Endothelial cell of umbilical vein (primary cell): ENCODE measurements around the gene EVA1A. TPM values are rescaled to one million over a fixed set of nuclear protein-coding genes. Genes with fewer than 3 reads are reported as not detected.

Experiments used
- BruUV-seq: library from RNA; stranded (reverse); fragments of 400-500 nt; replicated peaks from 2 replicates; lab custom pipeline; 2021; lab: Mats Ljungman, UMichigan
- CTCF ChIA-PET: fragments of 300-600, 350-600 bp; sonication (Branson Sonifier 250); formaldehyde crosslinking; loops from one replicate; lab custom pipeline; 2021; ENCODE audit warnings: antibody characterized with exemption, inconsistent platforms; lab: Charles Lee
- POLR2A ChIA-PET: fragments of 300-600, 350-600 bp; sonication (Branson Sonifier 250); formaldehyde crosslinking; loops from one replicate; lab custom pipeline; 2021; ENCODE audit warnings: antibody characterized with exemption, inconsistent platforms; lab: Charles Lee
- DNase-seq: peaks from one replicate; pipeline ENCODE4 v3.0.0-alpha.2; 2011; ENCODE audit warnings: low read depth, low spot score
- FAIRE-seq: peaks from 2 replicates; lab custom pipeline; 2011; peaks lifted over from hg19 to GRCh38; lab: Jason Lieb, UNC
- H2AFZ ChIP-seq: 2 replicates; pipeline ENCODE4 v1.6.0; 2012; ENCODE audit warnings: low read depth, low read length, control low read depth, inconsistent platforms
- H3K27ac ChIP-seq: 2 replicates; pipeline ENCODE4 v1.5.1; 2011; ENCODE audit warnings: low read depth, mild to moderate bottlenecking, control low read depth, low read length, moderate library complexity; ENCODE audit not compliant: insufficient read depth
- H3K27me3 ChIP-seq, 2 experiments: 2 replicates each; pipeline versions ENCODE4 v1.6.0 to v1.6.1; 2011; ENCODE audit warnings: low read length in 2 of 2, mixed read lengths in 1 of 2; ENCODE audit not compliant: control insufficient read depth in 2 of 2, insufficient read depth in 2 of 2
- H3K36me3 ChIP-seq, 2 experiments: 2 replicates in 1 of 2; 3 replicates in 1 of 2; pipeline ENCODE4 v1.5.1; 2011; ENCODE audit warnings: low read length in 2 of 2, mild to moderate bottlenecking in 1 of 2, moderate library complexity in 1 of 2; ENCODE audit not compliant: control insufficient read depth in 2 of 2, insufficient read depth in 2 of 2; ENCODE audit errors: extremely low read depth in 1 of 2
- H3K4me1 ChIP-seq: 3 replicates; pipeline ENCODE4 v1.5.1; 2011; ENCODE audit warnings: mild to moderate bottlenecking, low read length; ENCODE audit not compliant: control insufficient read depth, insufficient read depth; ENCODE audit errors: extremely low read depth
- H3K4me2 ChIP-seq: 2 replicates; pipeline ENCODE4 v1.6.1; 2011; ENCODE audit warnings: low read length, control low read depth, mixed read lengths; ENCODE audit not compliant: insufficient read depth
- H3K4me3 ChIP-seq, 3 experiments: fragments of 200-600 bp in 1 of 3; sonication (generic), shearing (Covaris generic) in 1 of 3; replicated peaks in 1 of 3; 2 replicates each; pipeline ENCODE4 v1.5.1; 2011 to 2016; ENCODE audit warnings: control low read depth in 3 of 3, low read length in 3 of 3, mild to moderate bottlenecking in 2 of 3, inconsistent platforms in 1 of 3, low read depth in 1 of 3, moderate library complexity in 1 of 3; ENCODE audit not compliant: insufficient read depth in 1 of 3
- H3K79me2 ChIP-seq: 2 replicates; pipeline ENCODE4 v1.6.0; 2012; ENCODE audit warnings: low read length, inconsistent platforms; ENCODE audit not compliant: control insufficient read depth, insufficient read depth
- H3K9ac ChIP-seq: replicated peaks from 2 replicates; pipeline ENCODE3; 2011; ENCODE audit warnings: low read length, control low read depth; ENCODE audit not compliant: insufficient read depth; ENCODE audit errors: extremely low read depth
- H3K9me1 ChIP-seq: replicated peaks from 3 replicates; pipeline ENCODE4 v1.6.0; 2011; ENCODE audit warnings: mild to moderate bottlenecking, low read length; ENCODE audit not compliant: control insufficient read depth, insufficient read depth; ENCODE audit errors: extremely low read depth
- H3K9me3 ChIP-seq: replicated peaks from 2 replicates; pipeline ENCODE4 v1.5.1; 2012; ENCODE audit warnings: low read length, inconsistent platforms; ENCODE audit not compliant: control insufficient read depth, insufficient read depth
- H4K20me1 ChIP-seq: replicated peaks from 2 replicates; pipeline ENCODE3; 2011; ENCODE audit warnings: mild to moderate bottlenecking, low read length; ENCODE audit not compliant: control insufficient read depth, insufficient read depth; ENCODE audit errors: extremely low read depth
- CTCF ChIP-seq, 2 donors: IDR thresholded peaks; 1 replicate in 1 of 2; 2 replicates in 1 of 2; pipeline ENCODE4 v1.5.1; 2011; ENCODE audit warnings: low read length in 2 of 2, mild to moderate bottlenecking in 2 of 2, moderate library complexity in 2 of 2, control low read depth in 1 of 2, inconsistent platforms in 1 of 2, low read depth in 1 of 2; ENCODE audit not compliant: insufficient read depth in 1 of 2; ENCODE audit errors: extremely low read depth in 1 of 2
- EZH2 ChIP-seq: IDR thresholded peaks from 2 replicates; pipeline ENCODE4 v1.6.1; 2012; ENCODE audit warnings: borderline replicate concordance, low read depth, mild to moderate bottlenecking, moderate library complexity, low read length, inconsistent platforms; ENCODE audit not compliant: severe bottlenecking
- FOS ChIP-seq: IDR thresholded peaks from 2 replicates; pipeline ENCODE4 v1.6.1; 2011; ENCODE audit warnings: mild to moderate bottlenecking, low read length, moderate library complexity, borderline replicate concordance; ENCODE audit not compliant: insufficient read depth
- GATA2 ChIP-seq: IDR thresholded peaks from 2 replicates; pipeline ENCODE4 v1.7.0; 2011; ENCODE audit warnings: low read depth, mild to moderate bottlenecking, moderate library complexity, mixed read lengths, low read length; ENCODE audit not compliant: insufficient read length, insufficient read depth
- JUN ChIP-seq: IDR thresholded peaks from 2 replicates; pipeline ENCODE4 v1.6.1; 2011; ENCODE audit warnings: borderline replicate concordance, low read depth; ENCODE audit not compliant: insufficient read length, insufficient read depth
- MAX ChIP-seq: IDR thresholded peaks from 2 replicates; pipeline ENCODE4 v1.6.1; 2011; ENCODE audit not compliant: insufficient read depth, insufficient read length
- MYC ChIP-seq: IDR thresholded peaks from one replicate; pipeline ENCODE4 v1.6.1; 2011; ENCODE audit warnings: mild to moderate bottlenecking, low read depth, low read length
- POLR2A ChIP-seq: IDR thresholded peaks from 2 replicates; pipeline ENCODE4 v1.6.1; 2012; ENCODE audit warnings: low read depth, mild to moderate bottlenecking, control low read depth, low read length
- POLR2AphosphoS5 ChIP-seq: IDR thresholded peaks from 2 replicates; pipeline ENCODE4 v1.6.1; 2012; ENCODE audit warnings: low read depth, mild to moderate bottlenecking, control low read depth, low read length, moderate library complexity; ENCODE audit not compliant: insufficient read depth
- dilution Hi-C: fragments of 300-500 bp; cut with MboI; formaldehyde crosslinking; loops from one replicate; pipeline ENCODE4 v1.15.0; 2019; ENCODE audit warnings: low sequenced_read_pairs; ENCODE audit not compliant: extremely low pct_ligation_motif_present
- intact Hi-C: fragments of 100-400 bp; cut with micrococcal nuclease; formaldehyde crosslinking; loops from one replicate; pipeline ENCODE4 v1.10.0; 2022
- polyA plus RNA-seq, 4 experiments: library from polyadenylated mRNA; depleted of rRNA in 3 of 4; stranded (reverse) in 3 of 4; unstranded in 1 of 4; fragments of >200 nt; gene quantifications; 2 replicates each; pipeline versions ENCODE4 v1.2.1 to v1.2.3, GENCODE V29; 2011 to 2012; ENCODE audit warnings: missing spikeins in 1 of 4
- total RNA-seq: library from RNA; stranded (reverse); gene quantifications from 2 replicates; pipeline ENCODE4 v1.2.3, GENCODE V29; 2021

The EVA1A gene
- total and polyA plus RNA-seq, 2 donors (not counting 3 experiments of a cell fraction or from before 2014, with no cell fraction given): 52.6 to 66.5 TPM

GRCh38 chr2:75482398-75482797, 78.3 kb downstream of the EVA1A start:
- peaks cover 4 to 5% of the 10 kb centered on the region in 2 experiments for H3K27me3 ChIP-seq
- no peaks in the 10 kb centered on the region for H3K9me1 ChIP-seq
- H3K4me1 ChIP-seq: no peaks in the 10 kb centered on the region
- intact Hi-C loops: no loop called here
- no peaks in the 10 kb centered on the region for H3K36me3 ChIP-seq
- ChIA-PET CTCF (interaction anchor here (0.6 to 2.7 kb wide), 5 partner anchors 15 to 126 kb away, joined by 3 to 12 read pairs (median 3); no protein-coding TSS in a partner anchor), POLR2A (no interaction called here)
- no peak for TF ChIP-seq CTCF (IDR thresholded peaks at IDR 0.05; ENCODE audit: extremely low read depth in 1 of 2, insufficient read depth in 1 of 2, low read depth in 1 of 2, low read length in 2 of 2)
- no peak for TF ChIP-seq POLR2AphosphoS5
- no peak for TF ChIP-seq JUN
- TF ChIP-seq MYC: no peak
- TF ChIP-seq FOS: no peak
- TF ChIP-seq POLR2A: no peak
- TF ChIP-seq GATA2: no peak
- TF ChIP-seq MAX: no peak
- TF ChIP-seq EZH2: no peak
- no peaks in the 10 kb centered on the region for H3K9me3 ChIP-seq
- no peak overlapping the region for H3K27ac ChIP-seq
- no peak for FAIRE-seq
- no TSS peak for BruUV-seq
- no peak overlapping the region for H3K4me3 ChIP-seq
- H4K20me1 ChIP-seq: no peaks in the 10 kb centered on the region
- no peak overlapping the region for H3K9ac ChIP-seq
- no peak overlapping the region for H3K4me2 ChIP-seq
- H3K79me2 ChIP-seq: no peaks in the 10 kb centered on the region
- no peak for DNase-seq
- H2AFZ ChIP-seq: no peak overlapping the region
- dilution Hi-C loops: no loop called here
